ENCODE measurements around the gene SOS1. TPM values are rescaled to one million over a fixed set of nuclear protein-coding genes. Genes with fewer than 3 reads are reported as not detected.

SOS1 gene
- polyA plus RNA-seq, 3 donors from 2014 or later, result 3.6 to 12.8 (median 8.2) TPM

DNA sequence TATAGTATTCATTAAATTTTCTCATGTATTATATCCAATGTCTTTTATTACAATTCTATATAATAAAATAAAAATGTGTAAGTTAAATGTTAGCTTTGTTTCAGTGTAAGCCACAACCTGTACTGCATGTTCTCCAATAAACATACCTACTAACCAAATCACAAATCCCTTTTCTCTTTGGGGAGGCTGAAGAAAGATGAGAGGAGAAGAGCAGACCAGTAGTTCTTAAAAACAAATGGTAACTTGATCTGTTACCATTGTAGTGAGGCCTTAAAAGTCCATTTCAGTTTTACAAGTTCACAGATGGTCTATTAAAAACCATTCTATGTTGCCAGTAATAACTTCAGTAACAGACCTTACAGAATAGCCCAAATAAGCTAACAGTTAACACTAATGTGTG, 100.5 kb downstream of the SOS1 start:
- Mint-ChIP-seq H3K4me3 (no peak overlapping the region), H3K4me1 (peaks cover 0 to 9% of the 10 kb centered on the region in 2 donors), H3K9me3 (no peaks in the 10 kb centered on the region), H3K27ac (peak overlapping the region in 1 of 6 donors; percentile 46), H3K36me3 (peaks cover 0 to 12% (median 10%) of the 10 kb centered on the region in 3 donors), H3K27me3 (ENCODE audit: low read depth in 3 of 3) (no peaks in the 10 kb centered on the region)
- DNase-seq, result no peak

DNA sequence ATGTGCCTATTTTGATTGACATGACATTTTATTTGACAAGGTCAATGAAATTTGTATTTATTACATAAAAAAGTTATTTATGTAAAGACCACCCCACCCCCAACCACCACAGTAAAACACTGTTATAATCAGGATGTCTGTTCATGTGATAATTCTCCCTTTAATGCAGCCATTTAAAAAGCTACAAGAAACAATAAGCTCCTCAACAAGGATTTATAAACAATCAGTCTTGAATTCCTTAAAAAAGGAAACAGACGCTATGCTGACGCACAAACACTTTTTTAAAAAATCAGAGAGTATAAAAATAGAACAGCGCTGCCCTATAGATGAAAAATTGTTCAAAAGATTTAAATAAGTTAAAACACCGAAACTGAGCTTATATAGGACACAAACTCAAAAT, 102.2 kb downstream of the SOS1 start:
- Mint-ChIP-seq H3K27ac (no peak overlapping the region), H3K4me1 (peaks cover 0 to 9% of the 10 kb centered on the region in 2 donors), H3K9me3 (no peaks in the 10 kb centered on the region), H3K36me3 (peaks cover 0 to 11% (median 10%) of the 10 kb centered on the region in 3 donors), H3K4me3 (no peak overlapping the region), H3K27me3 (ENCODE audit: low read depth in 3 of 3) (no peaks in the 10 kb centered on the region)
- no peak for DNase-seq

DNA sequence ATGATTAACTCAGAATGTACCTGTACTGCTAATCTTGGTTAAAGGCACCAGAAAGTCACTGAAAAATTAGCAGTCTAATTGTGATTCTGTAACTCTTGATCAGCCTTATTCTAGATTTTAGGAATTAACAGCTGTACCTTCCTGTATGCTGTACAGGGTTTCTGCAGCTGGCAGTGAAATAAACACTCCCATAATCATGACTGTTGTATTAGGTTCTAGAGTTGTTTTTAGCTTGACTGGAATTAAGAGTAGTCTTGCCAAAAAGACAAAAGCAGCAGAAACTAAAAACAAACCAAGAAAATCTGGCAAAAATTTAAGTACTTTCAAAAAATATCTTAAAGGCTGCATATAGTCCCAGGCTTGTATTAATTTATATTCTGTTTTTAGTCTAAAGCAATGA, 103.5 kb downstream of the SOS1 start:
- H3K27ac Mint-ChIP-seq, result no peak overlapping the region
- peaks cover 2 to 13% (median 7%) of the 10 kb centered on the region in 3 donors for H3K36me3 Mint-ChIP-seq
- peaks cover 0 to 9% of the 10 kb centered on the region in 2 donors for H3K4me1 Mint-ChIP-seq
- no peaks in the 10 kb centered on the region for H3K27me3 Mint-ChIP-seq (ENCODE audit: low read depth in 3 of 3)
- H3K9me3 Mint-ChIP-seq, result no peaks in the 10 kb centered on the region
- DNase-seq, result no peak
- H3K4me3 Mint-ChIP-seq, result no peak overlapping the region

DNA sequence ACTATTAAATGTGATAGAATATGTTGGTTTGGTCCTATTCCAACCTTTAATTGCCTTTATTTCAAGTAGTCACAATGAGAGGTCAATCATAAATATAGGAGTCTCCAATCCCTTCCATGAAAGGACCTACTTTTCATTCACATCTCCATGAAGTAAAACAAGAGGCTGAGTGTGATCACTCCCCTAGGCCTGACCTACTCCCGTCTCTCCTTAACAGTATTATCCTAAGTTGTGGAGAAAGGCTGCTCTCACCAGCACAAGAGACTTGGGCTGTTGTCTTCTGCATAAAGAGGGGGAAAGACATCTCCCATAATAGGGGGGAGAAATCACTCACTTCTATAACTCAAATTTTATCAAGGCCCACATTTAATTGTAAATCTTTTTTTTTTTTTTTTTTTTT, 105.4 kb downstream of the SOS1 start:
- Mint-ChIP-seq H3K27me3 (ENCODE audit: low read depth in 3 of 3) (no peaks in the 10 kb centered on the region), H3K27ac (no peak overlapping the region), H3K4me3 (no peak overlapping the region), H3K4me1 (peaks cover 0 to 9% of the 10 kb centered on the region in 2 donors), H3K36me3 (peaks cover 0 to 23% (median 17%) of the 10 kb centered on the region in 3 donors), H3K9me3 (no peaks in the 10 kb centered on the region)
- no peak for DNase-seq

DNA sequence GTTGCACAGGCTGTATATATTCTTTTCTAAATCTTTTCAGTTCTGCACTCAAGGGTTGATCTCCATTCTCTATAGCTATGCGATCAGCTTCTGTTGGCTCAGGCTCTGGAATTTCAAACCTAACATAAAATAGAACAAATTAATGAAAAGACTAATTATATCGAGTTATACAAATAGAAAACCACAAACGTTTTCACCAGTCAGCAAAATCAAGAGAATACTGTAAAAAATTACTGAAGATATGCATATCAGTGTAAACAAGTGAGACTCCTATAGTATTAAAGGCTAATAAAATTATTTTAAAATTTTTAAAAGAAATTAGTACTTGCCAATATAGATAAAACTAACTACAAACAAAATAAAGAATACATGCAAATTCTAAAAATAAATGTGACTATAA, 107.0 kb downstream of the SOS1 start:
- H3K9me3 Mint-ChIP-seq, result no peaks in the 10 kb centered on the region
- no peak overlapping the region for H3K27ac Mint-ChIP-seq
- no peak for DNase-seq
- peaks cover 0 to 9% of the 10 kb centered on the region in 2 donors for H3K4me1 Mint-ChIP-seq
- peaks cover 0 to 2% (median 0%) of the 10 kb centered on the region in 3 donors for H3K27me3 Mint-ChIP-seq (ENCODE audit: low read depth in 3 of 3)
- H3K36me3 Mint-ChIP-seq, result peaks cover 9 to 30% (median 26%) of the 10 kb centered on the region in 3 donors
- no peak overlapping the region for H3K4me3 Mint-ChIP-seq

DNA sequence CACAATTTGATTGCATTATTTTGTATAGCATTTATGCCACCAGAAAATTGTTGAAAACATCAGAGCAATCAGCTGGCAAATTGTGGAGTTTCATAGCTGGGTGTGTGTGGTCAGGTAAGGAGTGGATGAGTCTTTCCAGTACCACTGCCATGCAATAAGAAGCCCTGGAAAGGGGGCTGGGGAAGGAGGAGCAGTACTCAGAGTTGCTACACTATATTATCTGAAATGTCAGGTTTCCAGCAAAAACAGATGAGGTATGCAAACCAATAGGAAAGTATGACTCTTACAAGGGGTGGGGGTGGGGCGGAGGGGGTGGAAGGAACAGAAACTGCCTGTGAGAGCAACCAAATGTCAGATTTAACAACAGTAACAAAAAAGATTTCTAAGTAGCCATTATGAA, 112.2 kb downstream of the SOS1 start:
- no peak for DNase-seq
- no peak overlapping the region for H3K4me3 Mint-ChIP-seq
- H3K27ac Mint-ChIP-seq, result peak overlapping the region in 1 of 6 donors; percentile 55
- H3K4me1 Mint-ChIP-seq, result no peaks in the 10 kb centered on the region
- no peaks in the 10 kb centered on the region for H3K9me3 Mint-ChIP-seq
- H3K36me3 Mint-ChIP-seq, result peaks cover 22 to 54% (median 37%) of the 10 kb centered on the region in 3 donors
- peaks cover 0 to 2% (median 0%) of the 10 kb centered on the region in 3 donors for H3K27me3 Mint-ChIP-seq (ENCODE audit: low read depth in 3 of 3)

DNA sequence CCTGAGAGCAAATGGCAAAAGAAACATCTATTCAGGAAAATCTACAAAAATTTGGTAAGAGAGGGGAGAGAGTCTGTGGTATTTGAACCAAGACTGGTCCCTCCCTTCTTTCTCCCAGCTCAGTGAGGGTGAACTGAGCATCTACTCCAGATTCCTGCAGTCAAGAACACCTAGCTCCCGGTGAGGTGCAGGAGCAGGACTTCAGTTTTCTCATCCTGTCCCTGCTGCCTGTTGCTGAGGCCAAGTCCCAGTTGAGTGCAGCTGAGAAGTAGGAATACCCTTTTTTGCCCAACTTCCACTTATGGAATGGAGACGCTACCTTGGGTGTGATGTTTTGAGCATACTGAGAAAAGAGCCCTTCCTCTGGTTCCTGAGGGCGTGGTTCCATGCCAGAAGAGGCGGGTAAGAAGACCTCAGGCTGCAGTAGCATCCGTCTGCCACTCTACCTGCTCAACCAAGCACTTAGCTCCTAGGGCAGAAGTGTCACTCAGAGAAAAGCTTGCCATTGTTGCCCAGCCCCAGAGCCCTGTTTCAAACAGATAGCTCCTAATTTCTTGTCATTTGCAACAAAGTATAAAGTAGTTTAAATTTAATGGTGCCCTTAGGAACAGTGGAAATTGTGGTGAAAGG, 112.9 kb downstream of the SOS1 start:
- H3K27ac Mint-ChIP-seq, result peak overlapping the region in 3 of 6 donors; percentile 1 to 48 (median 19)
- H3K9me3 Mint-ChIP-seq, result no peaks in the 10 kb centered on the region
- no peaks in the 10 kb centered on the region for H3K4me1 Mint-ChIP-seq
- H3K36me3 Mint-ChIP-seq, result peaks cover 22 to 50% (median 31%) of the 10 kb centered on the region in 3 donors
- DNase-seq, result no peak
- H3K27me3 Mint-ChIP-seq (ENCODE audit: low read depth in 3 of 3), result peaks cover 0 to 2% (median 0%) of the 10 kb centered on the region in 3 donors
- no peak overlapping the region for H3K4me3 Mint-ChIP-seq

DNA sequence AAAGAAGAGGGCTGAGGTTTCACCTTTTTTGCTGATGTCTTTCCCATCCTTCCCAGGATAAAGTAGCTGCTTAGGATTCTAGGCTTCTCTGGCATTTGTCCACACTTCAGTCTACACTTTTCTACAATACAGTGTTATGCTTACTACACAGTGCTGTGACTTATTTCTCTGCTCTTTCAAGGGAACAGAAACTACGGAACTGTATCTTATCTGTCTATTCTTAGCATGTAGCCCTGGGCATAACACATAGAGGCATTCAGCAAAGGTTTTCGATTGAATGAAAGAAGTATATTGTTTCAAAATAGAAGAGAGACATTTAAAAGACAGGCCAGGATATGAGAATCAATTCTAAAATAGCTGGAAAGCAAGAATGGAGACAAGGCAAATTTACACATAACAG, 120.3 kb downstream of the SOS1 start:
- Mint-ChIP-seq H3K27me3 (ENCODE audit: low read depth in 3 of 3) (peaks cover 0 to 2% (median 0%) of the 10 kb centered on the region in 3 donors), H3K36me3 (peaks cover 9 to 46% (median 24%) of the 10 kb centered on the region in 3 donors), H3K9me3 (no peaks in the 10 kb centered on the region), H3K27ac (peak overlapping the region in 1 of 6 donors; percentile 29), H3K4me1 (no peaks in the 10 kb centered on the region), H3K4me3 (no peak overlapping the region)
- no peak for DNase-seq

DNA sequence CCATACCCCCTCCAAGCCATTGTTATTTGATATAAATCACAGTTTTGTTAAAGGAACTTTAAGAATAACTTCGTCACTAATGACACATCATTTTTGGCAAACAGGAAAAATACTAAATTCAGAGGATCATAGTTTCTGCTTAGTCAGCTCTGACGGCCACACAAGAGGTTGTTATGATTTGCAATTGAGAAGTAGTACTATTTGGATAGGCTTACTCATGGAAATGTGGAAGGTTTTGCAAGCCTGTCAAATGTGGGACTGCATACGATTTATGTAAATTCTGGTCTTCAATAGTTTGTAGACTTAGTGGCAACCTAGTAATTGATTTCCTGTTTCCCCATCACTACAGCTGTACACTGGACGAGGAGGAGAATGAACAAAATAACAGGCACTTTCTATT, 123.1 kb downstream of the SOS1 start:
- H3K4me1 Mint-ChIP-seq, result peaks cover 4 to 16% of the 10 kb centered on the region in 2 donors
- H3K27ac Mint-ChIP-seq, result no peak overlapping the region
- no peaks in the 10 kb centered on the region for H3K9me3 Mint-ChIP-seq
- H3K27me3 Mint-ChIP-seq (ENCODE audit: low read depth in 3 of 3), result peaks cover 0 to 2% (median 0%) of the 10 kb centered on the region in 3 donors
- no peak overlapping the region for H3K4me3 Mint-ChIP-seq
- peaks cover 11 to 40% (median 27%) of the 10 kb centered on the region in 3 donors for H3K36me3 Mint-ChIP-seq
- no peak for DNase-seq

DNA sequence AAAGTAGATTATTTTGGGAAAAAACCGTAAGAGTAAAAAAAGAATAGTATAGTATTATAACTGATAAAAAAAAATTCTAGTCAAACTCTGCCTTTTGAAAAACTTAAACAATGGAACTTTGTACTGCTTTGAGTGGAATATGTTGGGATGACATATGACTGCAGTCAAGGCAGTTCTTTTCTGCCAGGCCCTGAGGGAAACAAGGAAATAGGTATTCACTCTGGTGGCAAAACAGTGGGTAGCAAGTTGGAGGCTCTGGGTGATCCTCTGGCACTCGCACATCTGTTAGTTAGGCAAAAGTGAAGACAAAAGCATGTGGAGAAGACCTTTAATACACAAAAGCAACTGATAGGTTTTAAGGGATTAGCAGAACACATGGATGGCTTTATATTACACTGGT, 129.0 kb downstream of the SOS1 start:
- no peak overlapping the region for H3K4me3 Mint-ChIP-seq
- no peak for DNase-seq
- H3K36me3 Mint-ChIP-seq, result peaks cover 8 to 31% (median 24%) of the 10 kb centered on the region in 3 donors
- no peaks in the 10 kb centered on the region for H3K27me3 Mint-ChIP-seq (ENCODE audit: low read depth in 3 of 3)
- no peaks in the 10 kb centered on the region for H3K9me3 Mint-ChIP-seq
- H3K4me1 Mint-ChIP-seq, result peaks cover 4 to 21% of the 10 kb centered on the region in 2 donors
- H3K27ac Mint-ChIP-seq, result peak overlapping the region in 1 of 6 donors; percentile 67

DNA sequence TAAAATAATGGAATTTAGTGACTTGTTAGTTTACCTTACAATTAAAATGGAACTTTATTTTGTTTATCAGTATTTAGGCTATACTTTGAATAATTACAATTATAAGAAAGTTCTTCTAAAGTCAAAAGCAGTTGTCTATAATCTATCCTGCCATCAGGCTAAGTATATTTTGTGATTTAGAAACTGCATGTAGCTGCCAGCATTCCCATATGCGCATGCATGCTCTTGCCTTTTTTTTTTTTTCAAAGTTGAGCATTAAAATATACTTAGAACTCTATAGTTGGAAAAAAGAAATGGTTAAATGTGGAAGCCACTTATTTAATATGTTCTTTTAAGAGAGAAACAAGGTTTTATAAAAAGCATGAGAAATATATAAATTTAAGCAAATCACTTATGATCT, 132.1 kb downstream of the SOS1 start:
- Mint-ChIP-seq H3K4me3 (no peak overlapping the region), H3K27me3 (ENCODE audit: low read depth in 3 of 3) (peaks cover 0 to 2% (median 0%) of the 10 kb centered on the region in 3 donors), H3K9me3 (no peaks in the 10 kb centered on the region), H3K4me1 (peaks cover 0 to 5% of the 10 kb centered on the region in 2 donors), H3K27ac (no peak overlapping the region), H3K36me3 (peaks cover 17 to 40% (median 29%) of the 10 kb centered on the region in 3 donors)
- no peak for DNase-seq

DNA sequence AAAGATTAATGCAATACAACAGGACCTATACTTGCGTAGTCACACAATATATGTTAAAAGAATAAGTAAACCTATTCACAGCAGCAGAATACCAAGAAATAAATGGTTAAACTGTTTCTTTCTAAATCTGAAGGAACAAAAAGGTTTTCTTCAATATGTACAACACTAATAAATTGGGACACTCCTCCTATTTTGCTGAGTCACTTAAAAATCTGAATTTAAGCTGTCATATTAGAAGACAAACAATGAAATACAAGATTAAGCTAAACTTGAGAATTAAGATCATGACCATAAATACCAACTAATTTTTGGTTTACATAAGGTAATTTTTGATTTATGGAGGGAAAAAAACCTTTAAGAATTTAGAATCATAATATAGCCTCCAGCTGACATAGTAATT, 138.4 kb downstream of the SOS1 start:
- H3K27me3 Mint-ChIP-seq (ENCODE audit: low read depth in 3 of 3), result peaks cover 0 to 2% (median 2%) of the 10 kb centered on the region in 3 donors
- no peak for DNase-seq
- H3K27ac Mint-ChIP-seq, result peak overlapping the region in 1 of 6 donors; percentile 6
- peaks cover 16 to 20% (median 19%) of the 10 kb centered on the region in 3 donors for H3K36me3 Mint-ChIP-seq
- no peaks in the 10 kb centered on the region for H3K4me1 Mint-ChIP-seq
- H3K9me3 Mint-ChIP-seq, result no peaks in the 10 kb centered on the region
- no peak overlapping the region for H3K4me3 Mint-ChIP-seq

DNA sequence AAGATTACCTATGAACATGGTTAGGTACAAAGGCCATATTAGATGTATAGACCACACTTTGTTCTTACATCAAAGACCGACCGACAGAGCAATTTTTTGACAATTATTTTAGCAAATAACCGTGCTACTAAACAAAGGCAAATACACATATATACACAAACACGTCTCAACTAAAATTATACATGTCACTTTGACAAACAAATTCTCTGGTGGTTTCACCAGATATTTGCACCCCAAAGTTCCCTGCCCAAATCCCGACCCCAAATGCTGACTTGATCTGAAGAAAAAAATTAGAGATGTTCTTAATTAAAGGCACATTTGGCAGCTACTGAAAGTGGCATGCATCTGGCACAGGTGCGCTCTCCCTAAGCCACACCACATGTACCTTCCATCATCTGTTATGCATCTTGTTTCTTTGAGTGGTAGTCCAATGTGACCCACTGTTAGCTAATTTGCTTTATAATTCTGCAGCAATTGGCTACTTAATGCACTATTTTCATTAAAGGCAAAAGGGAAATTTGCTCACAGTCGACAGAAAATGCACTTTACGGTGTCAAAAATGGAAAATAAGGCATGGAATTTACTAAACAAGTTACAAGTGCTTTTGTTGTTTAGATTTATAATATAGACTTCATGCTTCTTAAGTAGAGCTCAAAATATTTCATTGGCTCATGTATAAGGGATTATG, 139.0 kb downstream of the SOS1 start:
- Mint-ChIP-seq H3K27me3 (ENCODE audit: low read depth in 3 of 3) (peaks cover 0 to 2% (median 2%) of the 10 kb centered on the region in 3 donors), H3K36me3 (peaks cover 16 to 19% (median 16%) of the 10 kb centered on the region in 3 donors), H3K9me3 (no peaks in the 10 kb centered on the region), H3K4me3 (no peak overlapping the region), H3K27ac (no peak overlapping the region), H3K4me1 (no peaks in the 10 kb centered on the region)
- no peak for DNase-seq

DNA sequence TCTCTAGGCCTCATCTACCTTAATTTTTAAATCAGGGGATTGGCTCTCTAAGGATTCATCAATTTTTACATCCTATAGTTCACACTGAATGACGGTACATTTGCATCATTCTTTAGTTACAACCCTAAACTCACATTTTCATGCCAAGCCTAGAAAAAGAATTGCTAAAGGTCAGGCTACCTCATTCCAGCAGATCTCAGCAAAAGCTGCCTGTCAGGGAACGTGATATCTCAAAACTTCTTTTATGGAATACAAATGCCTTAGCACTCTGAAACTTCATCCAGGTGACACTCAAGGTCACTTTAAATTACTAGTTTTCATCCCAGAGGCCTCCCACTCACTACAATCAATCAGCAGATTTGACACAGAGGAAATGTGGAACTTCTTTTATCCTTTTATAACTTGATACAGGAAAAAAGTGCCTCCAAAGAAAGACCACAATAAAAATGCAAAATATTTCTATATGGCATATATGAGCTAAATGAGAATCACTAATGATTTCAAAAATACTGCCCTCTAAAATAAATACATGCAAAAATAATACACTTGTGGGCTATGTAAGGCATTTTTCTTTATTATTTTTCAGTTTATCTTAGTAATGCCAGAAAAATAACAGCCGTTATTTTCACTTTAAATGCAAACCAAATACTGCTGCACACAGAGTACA, 139.7 kb downstream of the SOS1 start:
- H3K4me3 Mint-ChIP-seq, result no peak overlapping the region
- H3K27me3 Mint-ChIP-seq (ENCODE audit: low read depth in 3 of 3), result peaks cover 0 to 2% (median 2%) of the 10 kb centered on the region in 3 donors
- no peak for DNase-seq
- H3K9me3 Mint-ChIP-seq, result no peaks in the 10 kb centered on the region
- no peaks in the 10 kb centered on the region for H3K4me1 Mint-ChIP-seq
- H3K36me3 Mint-ChIP-seq, result peaks cover 15 to 19% (median 16%) of the 10 kb centered on the region in 3 donors
- no peak overlapping the region for H3K27ac Mint-ChIP-seq

Data from immature natural killer cell (primary cell).